GM21447 (cell line): Measurements from ENCODE around the gene PARVB.

Source experiments
- ATAC-seq: cut with Tn5 transposase; IDR thresholded peaks from one replicate; pipeline ENCODE4 v1.9.1; 2021; ENCODE audit not compliant: unreplicated experiment

Gene PARVB

DNA sequence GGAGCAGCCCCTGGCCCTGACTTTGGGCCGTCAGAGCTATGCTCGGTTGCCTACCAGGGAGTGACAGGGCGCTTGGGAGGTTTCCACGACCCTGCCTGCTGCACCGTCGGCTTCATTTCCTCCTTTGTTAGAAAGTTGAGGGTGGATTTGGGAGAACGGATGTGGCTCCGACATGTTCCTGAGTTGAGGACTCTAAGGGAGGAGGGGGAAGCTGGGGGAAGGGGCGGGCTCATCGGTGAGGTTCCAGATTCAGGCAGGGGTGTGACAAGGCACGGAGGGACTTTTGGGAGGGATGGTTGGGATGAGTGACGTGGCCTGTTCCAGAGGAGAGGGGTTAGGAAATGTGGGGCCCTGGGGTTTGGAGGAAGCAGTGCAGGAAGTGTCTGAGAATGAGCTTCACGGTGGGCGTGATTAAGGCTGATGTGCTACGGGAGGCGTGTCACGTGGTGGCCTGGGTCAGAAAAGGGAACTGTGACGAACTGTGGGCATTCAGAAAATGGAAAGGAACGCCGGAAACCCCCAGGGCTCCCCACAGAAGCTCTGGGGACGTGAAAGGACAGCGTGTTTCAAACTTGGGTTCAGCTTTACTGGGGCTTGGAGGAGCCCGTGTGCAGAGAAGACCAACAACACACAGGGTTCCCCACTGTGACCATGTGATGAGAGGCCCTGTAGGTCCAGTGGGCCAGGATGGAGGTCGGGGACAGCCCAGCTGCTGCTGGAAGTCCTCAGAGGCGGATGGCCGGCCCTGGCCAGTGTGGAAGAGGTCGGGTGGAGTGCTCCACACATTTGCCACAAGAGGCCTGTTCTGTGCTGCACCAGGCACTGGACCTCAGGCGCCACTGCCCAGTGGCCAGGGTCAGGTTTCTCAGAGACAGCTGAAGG lies 2.8 kb downstream of the PARVB start:
- ATAC-seq, result peak; percentile 41

DNA sequence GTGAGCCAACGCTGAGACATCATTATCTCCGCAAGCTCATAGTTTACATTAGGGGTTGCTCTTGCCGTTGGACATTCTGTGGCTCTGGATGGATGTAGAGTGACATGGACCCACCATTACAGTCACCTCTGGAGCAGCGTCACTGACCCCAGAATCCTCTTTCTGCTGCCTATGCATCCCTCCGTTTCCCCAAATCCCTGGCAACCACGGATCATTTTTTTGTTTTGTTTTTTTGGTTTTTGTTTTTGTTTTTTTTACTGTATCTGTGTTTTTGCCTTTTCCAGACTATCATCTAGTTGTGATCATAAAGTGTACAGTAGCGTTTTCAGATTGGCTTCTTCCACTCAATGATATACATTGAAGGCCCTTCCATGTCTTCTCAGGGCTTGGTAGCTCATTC lies 4.0 kb downstream of the PARVB start:
- ATAC-seq, result no peak

GRCh38 chr22:44029069-44029468 lies 5.0 kb downstream of the PARVB start:
- no peak for ATAC-seq

DNA sequence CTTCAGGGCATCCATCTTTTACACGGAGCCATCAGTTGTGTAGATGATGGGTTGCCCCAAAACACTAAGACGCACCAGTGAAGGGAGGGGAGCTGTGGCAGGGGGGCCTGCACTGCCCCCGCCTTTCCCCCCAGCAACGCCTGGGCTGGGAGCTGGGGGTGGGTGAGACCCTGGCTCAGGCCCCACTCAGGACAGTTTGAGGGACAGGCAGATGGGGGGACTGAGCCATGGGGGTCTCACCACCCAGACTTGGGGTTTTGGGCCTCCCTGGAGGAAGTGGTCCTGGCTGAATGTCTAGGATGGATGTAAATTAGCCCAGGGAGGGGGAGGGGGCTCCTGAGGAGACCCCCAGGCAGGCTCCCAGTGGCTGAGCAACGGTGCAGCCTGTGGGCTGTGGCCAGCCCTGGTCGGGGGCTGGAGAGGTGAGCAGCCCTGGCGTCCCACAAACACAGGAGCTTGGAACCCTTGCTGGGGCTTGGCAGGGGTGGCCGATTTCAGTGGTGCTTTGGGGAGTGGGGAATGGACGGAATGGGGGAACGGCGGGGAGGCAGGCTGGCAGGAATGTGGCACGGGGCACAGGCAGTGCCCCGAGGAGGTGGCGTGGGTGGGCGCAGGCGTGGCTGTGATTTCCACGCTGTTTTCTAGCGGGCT lies 6.1 kb downstream of the PARVB start:
- no peak for ATAC-seq

DNA sequence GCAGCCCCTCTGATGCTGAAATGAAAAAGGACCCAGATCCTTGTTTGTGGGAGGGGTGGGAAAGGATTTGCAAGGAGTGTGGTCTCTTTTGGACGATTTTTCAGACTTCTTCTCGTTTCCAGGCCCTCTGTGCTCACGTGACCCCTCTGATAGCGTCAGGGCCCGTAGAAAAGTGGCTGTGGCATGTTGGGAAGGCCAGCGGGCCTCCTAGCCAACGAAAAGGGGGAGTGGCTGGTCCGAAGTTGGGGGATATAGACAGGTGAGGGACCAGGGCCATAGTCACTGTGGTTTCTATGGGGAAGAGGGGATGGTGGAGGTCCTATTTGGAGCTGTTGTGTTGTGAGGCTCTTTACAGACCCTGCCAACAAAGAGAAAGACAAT lies 6.6 kb downstream of the PARVB start:
- ATAC-seq, result no peak

DNA sequence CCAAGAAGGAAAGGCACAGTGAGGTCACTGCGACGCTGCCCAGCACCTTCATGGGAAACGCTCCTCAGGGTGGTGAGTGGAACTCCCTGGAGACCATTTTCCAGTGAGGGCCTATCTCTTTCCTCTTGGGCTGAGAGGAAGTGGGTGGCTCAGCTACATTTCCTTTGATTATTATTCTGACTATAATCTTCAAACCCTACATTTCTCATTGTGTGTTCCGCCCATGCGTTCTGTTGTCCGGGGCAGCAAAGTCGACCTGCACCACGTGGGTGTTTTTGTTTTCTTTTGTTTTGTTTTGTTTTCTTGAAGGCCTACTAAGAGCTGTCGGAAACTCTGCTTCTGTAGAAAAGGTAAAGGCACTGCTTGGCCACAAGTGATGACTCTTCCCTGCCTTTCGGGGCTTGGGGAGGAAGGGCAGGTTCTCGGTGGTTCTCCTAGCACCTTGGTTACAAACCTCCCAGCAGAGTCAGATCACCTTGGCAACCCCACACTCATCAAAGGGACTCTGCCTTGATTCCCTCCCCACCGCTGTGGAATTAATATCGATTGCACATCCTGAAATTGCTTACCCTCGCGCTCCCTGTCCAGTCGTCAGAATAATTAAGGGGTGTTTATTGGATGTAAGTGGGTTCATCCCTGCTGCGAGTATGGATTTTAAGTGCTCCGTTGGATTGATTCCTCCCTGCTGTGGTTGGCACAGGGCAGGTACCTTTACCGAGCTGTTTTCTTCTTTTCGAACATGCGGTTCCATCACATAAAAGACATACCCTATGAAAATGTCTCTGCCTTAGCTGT lies 7.3 kb downstream of the PARVB start:
- ATAC-seq, result no peak

- ATAC-seq, result no peak
Observed at GRCh38 chr22:44032126-44032730, 8.1 kb downstream of the PARVB start.

DNA sequence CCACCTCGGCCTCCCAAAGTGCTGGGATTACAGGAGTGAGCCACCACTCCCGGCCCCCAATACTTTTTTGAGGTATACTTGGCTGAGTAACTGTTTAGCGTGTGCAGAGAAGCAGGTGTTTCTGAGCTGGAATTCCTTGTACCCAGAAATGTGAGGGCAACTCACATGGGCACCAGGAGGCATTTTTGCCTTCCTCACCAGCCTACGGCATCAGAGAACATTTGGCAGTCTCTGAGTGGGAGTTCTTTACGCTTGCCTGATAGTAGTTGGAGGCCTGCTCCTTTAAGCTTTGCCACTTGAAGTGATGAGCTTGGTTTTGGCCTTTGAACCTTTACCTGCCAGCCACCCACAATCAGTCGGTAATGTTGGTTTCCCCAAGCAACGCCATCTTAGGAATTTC lies 9.2 kb downstream of the PARVB start:
- ATAC-seq, result no peak

DNA sequence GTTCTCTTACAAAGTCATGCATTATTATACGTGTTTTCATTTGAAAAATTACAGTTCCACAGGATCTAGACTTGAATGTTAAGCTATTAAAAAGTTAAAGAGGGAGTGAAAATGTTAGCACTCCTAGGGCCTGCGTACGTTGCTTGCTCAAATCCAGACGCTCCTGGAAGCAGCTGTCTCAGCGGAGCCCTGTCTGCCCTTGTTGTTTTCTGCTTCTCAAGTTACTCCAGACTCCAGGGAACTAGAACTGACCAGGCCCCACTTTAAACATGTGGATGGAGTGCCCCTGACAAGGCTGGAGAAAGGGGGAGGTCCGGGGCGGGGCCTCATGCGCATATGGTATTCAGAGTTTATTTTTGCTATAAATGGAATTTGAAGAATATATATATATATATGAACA lies 9.6 kb downstream of the PARVB start:
- no peak for ATAC-seq

DNA sequence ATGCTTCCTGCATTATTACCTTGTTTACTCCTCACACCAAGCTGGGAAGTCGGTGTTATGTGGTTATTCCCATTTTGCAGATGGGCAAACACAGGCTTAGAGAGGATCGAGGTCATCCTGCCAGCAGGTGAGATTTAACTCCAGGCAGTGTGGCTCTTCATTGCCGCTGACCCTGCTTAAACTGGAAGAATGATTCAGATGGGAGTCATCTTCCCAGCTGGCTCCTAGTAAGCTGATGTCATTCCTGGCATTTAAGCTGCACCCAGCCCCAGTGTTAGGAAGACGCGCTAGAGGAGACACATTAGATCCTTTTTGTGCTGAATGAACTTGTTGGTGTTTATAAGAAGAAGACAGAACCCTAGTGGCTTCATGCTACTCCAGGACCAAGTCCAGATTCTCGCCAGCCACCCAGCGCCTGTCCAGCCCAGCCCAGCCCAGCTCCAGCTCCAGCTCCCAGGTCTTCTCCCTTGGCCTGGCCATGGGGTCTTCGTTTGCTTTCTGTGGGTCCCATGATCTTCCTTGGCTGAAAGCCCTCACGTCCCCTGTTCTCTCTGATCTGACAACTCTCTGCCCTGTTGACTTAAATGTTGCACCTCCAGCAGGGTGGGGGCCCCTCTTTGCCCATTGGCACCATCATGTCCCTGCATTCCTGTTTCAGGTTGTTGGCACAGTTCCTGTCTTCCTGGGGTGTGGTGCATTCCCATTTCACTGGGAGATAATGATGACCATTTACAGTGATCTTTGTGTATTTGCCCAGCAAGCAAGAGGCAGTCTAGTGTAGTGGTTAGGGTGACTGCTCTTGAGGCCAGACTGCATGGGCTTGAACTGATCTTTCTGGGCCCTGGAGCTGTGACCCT lies 13.6 kb downstream of the PARVB start:
- ATAC-seq, result no peak

GRCh38 chr22:44039566-44040171 lies 15.6 kb downstream of the PARVB start:
- no peak for ATAC-seq

GRCh38 chr22:44042249-44043218 lies 18.4 kb downstream of the PARVB start:
- peak; percentile 82 for ATAC-seq

DNA sequence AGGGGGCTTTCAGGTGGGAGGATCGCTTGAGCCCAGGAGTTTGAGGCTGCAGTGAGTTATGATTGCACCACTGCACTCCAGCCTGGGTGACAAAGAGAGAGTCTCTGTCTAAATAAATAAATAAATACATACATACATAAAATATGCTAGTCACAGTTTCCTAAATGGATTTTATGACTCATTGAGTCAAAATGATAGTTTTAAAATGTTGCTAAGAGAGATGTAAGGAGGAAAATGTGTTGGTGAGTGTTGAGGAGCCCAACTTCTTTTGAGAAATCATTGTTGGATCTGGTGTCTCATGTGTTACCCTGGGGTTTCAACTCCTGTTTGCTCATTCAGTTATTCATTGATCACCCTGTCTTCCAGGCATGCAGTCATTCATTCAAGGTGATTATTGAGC lies 21.0 kb downstream of the PARVB start:
- no peak for ATAC-seq

DNA sequence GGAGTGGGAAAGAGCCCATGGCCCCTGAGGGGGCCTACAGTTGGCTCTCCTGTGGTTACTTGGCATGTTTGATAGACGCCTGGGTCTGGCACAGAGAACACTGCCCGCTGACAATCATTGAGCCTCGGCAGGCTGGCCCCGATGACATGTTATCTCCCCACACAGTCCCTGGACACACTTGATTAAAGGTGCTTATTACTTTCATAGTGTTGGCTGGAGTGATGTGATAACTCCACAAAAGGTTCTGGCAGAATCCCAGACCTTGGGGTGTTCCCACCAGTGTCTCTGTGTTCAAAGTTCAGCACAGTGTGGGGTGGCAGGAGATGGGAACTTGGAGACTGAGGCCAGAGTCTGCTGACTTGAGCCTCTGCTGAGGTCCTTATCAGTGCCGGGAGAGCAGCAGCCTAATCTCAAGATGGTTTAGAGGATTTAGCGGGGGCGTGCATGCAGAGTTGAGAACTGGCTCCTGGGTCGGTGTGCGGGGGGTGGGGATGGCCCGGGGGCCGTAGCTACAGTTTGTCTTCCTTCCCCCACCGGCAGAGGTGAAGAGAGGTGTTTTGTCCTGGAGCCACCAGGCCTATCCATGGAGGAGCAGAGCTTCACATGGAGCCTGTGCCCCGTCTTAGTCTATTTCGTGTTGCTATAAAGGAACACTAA lies 22.5 kb downstream of the PARVB start:
- no peak for ATAC-seq

- peak; percentile 42 for ATAC-seq
Observed at GRCh38 chr22:44047891-44048301, 23.8 kb downstream of the PARVB start.

- ATAC-seq, result no peak
Observed at GRCh38 chr22:44049486-44050231, 25.6 kb downstream of the PARVB start.

GRCh38 chr22:44050766-44051355 lies 26.8 kb downstream of the PARVB start:
- ATAC-seq, result no peak
